Rectal smooth muscle tissue (tissue), 1 donor: Measurements from ENCODE around the gene SERGEF.

Source experiments
- H3K27ac ChIP-seq: one replicate; pipeline ENCODE4 v1.7.0; 2013; ENCODE audit warnings: low read depth, low read length, inconsistent platforms
- H3K27me3 ChIP-seq: one replicate; pipeline ENCODE4 v1.7.0; 2013; ENCODE audit warnings: low read length; ENCODE audit not compliant: control insufficient read depth, insufficient read depth
- H3K36me3 ChIP-seq: one replicate; pipeline ENCODE4 v1.7.0; 2013; ENCODE audit warnings: low read length; ENCODE audit not compliant: control insufficient read depth, insufficient read depth
- H3K4me1 ChIP-seq: one replicate; pipeline ENCODE4 v1.7.0; 2013; ENCODE audit warnings: low read length; ENCODE audit not compliant: control insufficient read depth, insufficient read depth
- H3K4me3 ChIP-seq: one replicate; pipeline ENCODE4 v1.7.0; 2013; ENCODE audit warnings: low read length
- H3K9ac ChIP-seq: one replicate; pipeline ENCODE4 v1.7.0; 2013; ENCODE audit warnings: low read length

Gene SERGEF

GRCh38 chr11:18012906-18013781 is at the start of gene SERGEF:
TSS of gene SERGEF (minus strand) at chr11:18013047. CDS start at chr11:18013010, 37 bp downstream.
- H3K27ac ChIP-seq: peak within 1 kb of the TSS; percentile 70
- H3K9ac ChIP-seq: peak within 1 kb of the TSS; percentile 81
- H3K4me3 ChIP-seq: peak within 1 kb of the TSS; percentile 95
- H3K36me3 ChIP-seq: no peaks in the 10 kb centered on the region
- H3K27me3 ChIP-seq: no peaks in the 10 kb centered on the region
- H3K4me1 ChIP-seq: no peaks in the 10 kb centered on the region

- Histone ChIP-seq H3K4me1 (no peaks in the 10 kb centered on the region), H3K9ac (no peak overlapping the region), H3K36me3 (no peaks in the 10 kb centered on the region), H3K4me3 (no peak overlapping the region), H3K27me3 (no peaks in the 10 kb centered on the region), H3K27ac (no peak overlapping the region)
Measured at GRCh38 chr11:18061351-18061750, 48.5 kb upstream of the SERGEF start.

GRCh38 chr11:18056561-18057181 is 43.8 kb upstream of the SERGEF start:
- Histone ChIP-seq H3K27ac (no peak overlapping the region), H3K4me1 (no peaks in the 10 kb centered on the region), H3K4me3 (no peak overlapping the region), H3K36me3 (no peaks in the 10 kb centered on the region), H3K9ac (no peak overlapping the region), H3K27me3 (no peaks in the 10 kb centered on the region)

- Histone ChIP-seq H3K27ac (no peak overlapping the region), H3K27me3 (no peaks in the 10 kb centered on the region), H3K4me3 (no peak overlapping the region), H3K4me1 (no peaks in the 10 kb centered on the region), H3K9ac (no peak overlapping the region), H3K36me3 (no peaks in the 10 kb centered on the region)
Measured at GRCh38 chr11:18054511-18055103, 41.8 kb upstream of the SERGEF start.

- no peaks in the 10 kb centered on the region for H3K36me3 ChIP-seq
- H3K27me3 ChIP-seq: no peaks in the 10 kb centered on the region
- no peak overlapping the region for H3K4me3 ChIP-seq
- no peaks in the 10 kb centered on the region for H3K4me1 ChIP-seq
- no peak overlapping the region for H3K9ac ChIP-seq
- H3K27ac ChIP-seq: no peak overlapping the region
Measured at GRCh38 chr11:18050848-18051247, 38.0 kb upstream of the SERGEF start.

GRCh38 chr11:18046116-18046777 is 33.4 kb upstream of the SERGEF start, which contains the start of gene TPH1:
TSS of gene TPH1 (minus strand) at chr11:18046269. CDS start at chr11:18040762, 5,507 bp downstream.
- Histone ChIP-seq H3K27me3 (no peaks in the 10 kb centered on the region), H3K36me3 (no peaks in the 10 kb centered on the region), H3K27ac (no peak within 1 kb of the TSS), H3K4me1 (no peaks in the 10 kb centered on the region), H3K4me3 (no peak within 1 kb of the TSS), H3K9ac (no peak within 1 kb of the TSS)

GRCh38 chr11:18036456-18036855 is 23.6 kb upstream of the SERGEF start:
- Histone ChIP-seq H3K9ac (no peak overlapping the region), H3K27ac (no peak overlapping the region), H3K4me1 (no peaks in the 10 kb centered on the region), H3K36me3 (no peaks in the 10 kb centered on the region), H3K4me3 (no peak overlapping the region), H3K27me3 (no peaks in the 10 kb centered on the region)

- Histone ChIP-seq H3K27ac (no peak overlapping the region), H3K9ac (no peak overlapping the region), H3K27me3 (no peaks in the 10 kb centered on the region), H3K36me3 (no peaks in the 10 kb centered on the region), H3K4me3 (no peak overlapping the region), H3K4me1 (no peaks in the 10 kb centered on the region)
Measured at GRCh38 chr11:18027475-18027874, 14.6 kb upstream of the SERGEF start.

- no peak overlapping the region for H3K27ac ChIP-seq
- H3K9ac ChIP-seq: no peak overlapping the region
- no peak overlapping the region for H3K4me3 ChIP-seq
- H3K4me1 ChIP-seq: no peaks in the 10 kb centered on the region
- H3K36me3 ChIP-seq: no peaks in the 10 kb centered on the region
- H3K27me3 ChIP-seq: no peaks in the 10 kb centered on the region
Measured at GRCh38 chr11:18022419-18022818, 9.6 kb upstream of the SERGEF start.

- Histone ChIP-seq H3K4me3 (no peak overlapping the region), H3K9ac (no peak overlapping the region)
Measured at GRCh38 chr11:18019650-18020049, 6.8 kb upstream of the SERGEF start.

GRCh38 chr11:18016789-18017188 is 3.9 kb upstream of the SERGEF start:
- H3K27ac ChIP-seq: no peak overlapping the region
- no peak overlapping the region for H3K9ac ChIP-seq
- no peak overlapping the region for H3K4me3 ChIP-seq
- no peaks in the 10 kb centered on the region for H3K4me1 ChIP-seq
- H3K27me3 ChIP-seq: no peaks in the 10 kb centered on the region
- H3K36me3 ChIP-seq: no peaks in the 10 kb centered on the region

More at GRCh38 chr11:18019650-18020049, 6.8 kb upstream of the SERGEF start:
- Histone ChIP-seq H3K4me1 (no peaks in the 10 kb centered on the region), H3K36me3 (no peaks in the 10 kb centered on the region), H3K27me3 (no peaks in the 10 kb centered on the region), H3K27ac (no peak overlapping the region)

- H3K27ac ChIP-seq: no peak overlapping the region
- no peak overlapping the region for H3K4me3 ChIP-seq
- no peaks in the 10 kb centered on the region for H3K36me3 ChIP-seq
- no peaks in the 10 kb centered on the region for H3K4me1 ChIP-seq
- H3K9ac ChIP-seq: no peak overlapping the region
- H3K27me3 ChIP-seq: no peaks in the 10 kb centered on the region
Measured at GRCh38 chr11:18014876-18015275, 2.0 kb upstream of the SERGEF start.
